GM12878 (cell line): Measurements from ENCODE around the gene PACS2. TPM values are rescaled to one million over a fixed set of nuclear protein-coding genes. Genes with fewer than 3 reads are reported as not detected.

Experiments used
- ATAC-seq: fragments of 200-7000 bp; cut with Tn5 transposase; 3 replicates; pipeline ENCODE4 v1.9.1; 2020; ENCODE audit warnings: mild to moderate bottlenecking, moderate library complexity
- BruUV-seq: library from RNA; stranded (reverse); fragments of 400-500 nt; replicated peaks from 2 replicates; lab custom pipeline; 2021; lab: Mats Ljungman, UMichigan
- CTCF ChIA-PET: fragments of 300-600 bp; sonication (Branson Sonifier 250); formaldehyde crosslinking; extraction: SDS; loops from one replicate; lab custom pipeline; 2021; ENCODE audit warnings: inconsistent platforms; lab: Yijun Ruan, JAX
- POLR2A ChIA-PET: fragments of 350-600 bp; formaldehyde crosslinking; extraction: SDS; loops from one replicate; lab custom pipeline; 2021; ENCODE audit warnings: inconsistent platforms; lab: Charles Lee
- RAD21 ChIA-PET: fragments of 300-600 bp; sonication (Branson Sonifier 250); formaldehyde crosslinking; loops from one replicate; lab custom pipeline; 2023; ENCODE audit warnings: antibody characterized with exemption; ENCODE audit not compliant: unreplicated experiment; lab: Charles Lee
- SMC1A ChIA-PET: fragments of 300-600 bp; sonication (Branson Sonifier 250); formaldehyde crosslinking; loops from one replicate; lab custom pipeline; 2023; ENCODE audit not compliant: unreplicated experiment, uncharacterized antibody; lab: Charles Lee
- DNase-seq: peaks from one replicate; pipeline ENCODE4 v3.0.0-alpha.2; 2011; ENCODE audit warnings: low read depth, low spot score
- FAIRE-seq: peaks from 3 replicates; lab custom pipeline; 2011; peaks lifted over from hg19 to GRCh38; lab: Jason Lieb, UNC
- H2AFZ ChIP-seq: 2 replicates; pipeline ENCODE4 v1.6.0; 2011; ENCODE audit warnings: low read depth, low read length, control low read depth; ENCODE audit not compliant: control insufficient read depth
- H3K27ac ChIP-seq: 2 replicates; pipeline ENCODE4 v1.5.1; 2011; ENCODE audit warnings: control low read depth; ENCODE audit not compliant: control insufficient read depth, insufficient read depth
- H3K27me3 ChIP-seq, 2 experiments: replicated peaks in 1 of 2; 2 replicates each; pipeline versions ENCODE4 v1.6.0 to v1.6.1; 2011; ENCODE audit warnings: low read length in 1 of 2; ENCODE audit not compliant: control insufficient read depth in 2 of 2, insufficient read depth in 2 of 2
- H3K36me3 ChIP-seq, 2 experiments: 2 replicates each; pipeline ENCODE4 v1.5.1; 2011; ENCODE audit warnings: low read length in 1 of 2; ENCODE audit not compliant: control insufficient read depth in 2 of 2, insufficient read depth in 2 of 2
- H3K4me1 ChIP-seq: 2 replicates; pipeline ENCODE4 v1.6.1; 2011; ENCODE audit warnings: mild to moderate bottlenecking, low read length, moderate library complexity, mixed read lengths; ENCODE audit not compliant: control insufficient read depth, insufficient read depth
- H3K4me2 ChIP-seq: 2 replicates; pipeline ENCODE4 v1.6.0; 2011; ENCODE audit warnings: control low read depth; ENCODE audit not compliant: control insufficient read depth, insufficient read depth
- H3K4me3 ChIP-seq: fragments of 200-600 bp; sonication (generic); 2 replicates; pipeline ENCODE4 v1.5.1; 2016
- H3K79me2 ChIP-seq: 2 replicates; pipeline ENCODE4 v1.6.0; 2011; ENCODE audit warnings: low read length; ENCODE audit not compliant: control insufficient read depth, insufficient read depth
- H3K9ac ChIP-seq: 2 replicates; pipeline ENCODE4 v1.8.0; 2011; ENCODE audit warnings: low read length, control low read depth, mixed read lengths; ENCODE audit not compliant: control insufficient read depth, insufficient read depth
- H3K9me3 ChIP-seq: replicated peaks from 3 replicates; pipeline ENCODE4 v1.5.1; 2011; ENCODE audit warnings: mild to moderate bottlenecking, low read length; ENCODE audit not compliant: control insufficient read depth, insufficient read depth
- H4K20me1 ChIP-seq: 2 replicates; pipeline ENCODE4 v1.6.0; 2011; ENCODE audit not compliant: control insufficient read depth, insufficient read depth
- CEBPB ChIP-seq, 2 experiments: fragments of 150-350 bp in 1 of 2; IDR thresholded peaks; 2 replicates each; pipeline ENCODE4 v1.6.1; 2012 to 2014; ENCODE audit warnings: low read depth in 2 of 2, low read length in 2 of 2, borderline replicate concordance in 1 of 2, inconsistent platforms in 1 of 2
- CHD1 ChIP-seq: IDR thresholded peaks from 2 replicates; pipeline ENCODE4 v1.6.1; 2012; ENCODE audit warnings: low read depth, low read length, improper control_type of control experiment
- EP300 ChIP-seq, 2 experiments: fragments of 150-350 bp in 1 of 2; IDR thresholded peaks; 2 replicates each; pipeline ENCODE4 v1.6.1; 2011 to 2012; ENCODE audit warnings: low read depth in 2 of 2, low read length in 2 of 2, borderline replicate concordance in 1 of 2, improper control_type of control experiment in 1 of 2, inconsistent platforms in 1 of 2; ENCODE audit not compliant: control insufficient read depth in 1 of 2
- HDAC2 ChIP-seq: fragments of 200-600 bp; sonication (generic); IDR thresholded peaks from 2 replicates; pipeline ENCODE4 v1.6.1; 2017
- IKZF1 ChIP-seq: fragments of 450-650 bp; conservative IDR thresholded peaks from 2 replicates; pipeline ENCODE4 v1.6.1; 2017; ENCODE audit warnings: antibody characterized with exemption, mild to moderate bottlenecking
- IRF4 ChIP-seq: IDR thresholded peaks from 2 replicates; pipeline ENCODE4 v1.6.1; 2011; ENCODE audit warnings: low read depth, low read length
- LARP7 ChIP-seq: fragments of 450-650 bp; IDR thresholded peaks from 2 replicates; pipeline ENCODE4 v1.6.1; 2017; ENCODE audit warnings: mild to moderate bottlenecking
- MEF2A ChIP-seq: IDR thresholded peaks from 2 replicates; pipeline ENCODE4 v1.6.1; 2011; ENCODE audit warnings: low read depth, mild to moderate bottlenecking, low read length, moderate library complexity; ENCODE audit not compliant: insufficient read depth
- MXI1 ChIP-seq: fragments of 150-350 bp; IDR thresholded peaks from 2 replicates; pipeline ENCODE4 v1.6.1; 2011; ENCODE audit warnings: low read depth, mild to moderate bottlenecking, inconsistent platforms, low read length, improper control_type of control experiment
- MYC ChIP-seq: IDR thresholded peaks from 2 replicates; pipeline ENCODE4 v1.6.1; 2011; ENCODE audit warnings: mild to moderate bottlenecking, low read length, moderate library complexity, inconsistent platforms; ENCODE audit not compliant: insufficient read depth, insufficient replicate concordance, insufficient read length, severe bottlenecking
- TAF1 ChIP-seq: IDR thresholded peaks from 2 replicates; pipeline ENCODE4 v1.6.1; 2011; ENCODE audit warnings: mild to moderate bottlenecking, low read depth, low read length, borderline replicate concordance
- ZNF24 ChIP-seq: fragments of 450-650 bp; IDR thresholded peaks from 2 replicates; pipeline ENCODE4 v1.6.1; 2017; ENCODE audit warnings: antibody characterized with exemption, mild to moderate bottlenecking
- WGBS: methylation state at CpG from one replicate; pipeline ENCODE4 v1.1.6; 2016; ENCODE audit warnings: low lambda C conversion rate; ENCODE audit not compliant: insufficient replicate concordance, insufficient coverage; ENCODE audit errors: missing lambda C conversion rate; 5-methylcytosine and 5-hydroxymethylcytosine counted together
- in situ Hi-C: fragments of 300-500 bp; cut with MboI; formaldehyde crosslinking; loops from 9 replicates; pipeline ENCODE4 v1.14.3; 2018; ENCODE audit warnings: mixed read lengths
- intact Hi-C: fragments of 100-400 bp; cut with micrococcal nuclease; formaldehyde crosslinking; loops from one replicate; pipeline ENCODE4 v1.14.2; 2022; ENCODE audit not compliant: unreplicated experiment
- polyA plus RNA-seq, 11 experiments: library from polyadenylated mRNA; depleted of rRNA in 4 of 11; unstranded in 6 of 11; stranded (reverse) in 5 of 11; fragments of >200 nt; fragmentation: Nextera tagmentation in 4 of 11; fragmentation: Illumina TruSeq in 1 of 11; extraction: Ambion mirVana in 4 of 11; extraction: Trizol in 1 of 11; gene quantifications; 1 replicate in 1 of 11; 2 replicates in 10 of 11; pipeline versions ENCODE4 v1.2.1 to v1.2.3, GENCODE V29; 2011 to 2016; ENCODE audit warnings: inconsistent platforms in 2 of 11, missing spikeins in 2 of 11, low read depth in 1 of 11
- total RNA-seq, 4 experiments: library from RNA; depleted of rRNA in 3 of 4; stranded (reverse); fragments of >200 nt in 3 of 4; fragmentation: Illumina TruSeq in 1 of 4; extraction: Trizol in 1 of 4; gene quantifications; 2 replicates each; pipeline versions ENCODE4 v1.2.1 to v1.2.3, GENCODE V29; 2013 to 2021
- TF ChIP-seq, protein P1 (sequence below): fragments of 450-650 bp; IDR thresholded peaks from 2 replicates; pipeline ENCODE4 v1.6.1; 2017; ENCODE audit warnings: mild to moderate bottlenecking, moderate library complexity
- TF ChIP-seq, protein P2 (sequence below): fragments of 450-650 bp; IDR thresholded peaks from 2 replicates; pipeline ENCODE4 v1.6.1; 2017; ENCODE audit warnings: mild to moderate bottlenecking, low read depth, inconsistent platforms; ENCODE audit not compliant: poor library complexity, severe bottlenecking
- TF ChIP-seq, protein P3 (sequence below): IDR thresholded peaks from 2 replicates; pipeline ENCODE4 v1.6.1; 2012; ENCODE audit warnings: low read depth, low read length, improper control_type of control experiment

PACS2 gene
- total and polyA plus RNA-seq, 10 of the 15 experiments (the other 5 are each of a cell fraction or from before 2014, with no cell fraction given) = 0.21 to 37.3 (median 9.4) TPM

DNA sequence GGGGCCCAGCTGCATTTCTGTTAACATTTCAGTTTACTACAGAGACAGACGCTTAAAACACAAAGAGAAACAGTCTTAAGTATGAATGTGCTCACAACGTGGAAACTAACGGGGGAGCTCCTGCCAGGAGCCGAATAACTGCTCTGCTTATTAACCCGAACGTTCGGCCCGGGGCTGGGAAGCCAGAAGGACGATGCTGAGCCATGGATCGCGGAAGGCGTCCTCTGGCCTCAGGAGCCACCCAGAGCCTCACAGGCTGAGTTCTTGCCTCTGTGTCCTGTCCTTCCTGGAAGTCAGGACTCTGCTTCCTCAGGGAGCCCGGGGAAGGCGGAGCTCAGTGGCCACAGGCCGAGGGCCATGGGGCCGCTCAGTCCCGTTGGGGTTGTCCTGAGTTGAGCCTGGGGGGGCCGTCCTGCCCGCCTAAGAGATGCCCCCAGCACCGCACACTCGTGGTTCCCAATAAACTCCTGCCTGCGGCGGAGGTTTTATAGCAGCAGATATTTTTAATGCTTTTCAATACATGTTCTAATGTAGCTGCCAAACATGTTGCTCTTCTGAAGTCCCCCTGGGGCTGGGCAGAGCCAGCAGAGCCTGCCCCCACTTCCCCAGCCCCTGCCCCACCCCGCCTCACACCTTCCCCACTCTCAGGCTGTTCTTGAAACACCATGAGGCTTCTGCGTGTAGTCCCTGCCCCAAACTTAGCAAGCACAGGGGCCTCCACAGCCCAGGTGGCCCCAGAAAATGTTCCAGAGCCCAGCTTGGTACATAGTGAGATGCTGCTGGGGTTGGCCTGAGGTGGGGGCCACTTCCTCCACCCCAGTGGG, 80.4 kb downstream of the PACS2 start:
- Histone ChIP-seq H3K9me3 (no peaks in the 10 kb centered on the region; the same call in 2 of the 3 replicates), H3K27me3 (no peaks in the 10 kb centered on the region), H3K4me2 (no peak overlapping the region), H3K4me3 (no peak overlapping the region), H4K20me1 (no peaks in the 10 kb centered on the region), H3K27ac (no peak overlapping the region), H2AFZ (no peak overlapping the region), H3K79me2 (peaks cover 14% of the 10 kb centered on the region), H3K4me1 (peaks cover 11% of the 10 kb centered on the region), H3K9ac (no peak overlapping the region), H3K36me3 (no peaks in the 10 kb centered on the region)
- intact Hi-C loops = no loop called here
- in situ Hi-C loops = no loop called here
- DNase-seq (no peak), ATAC-seq (no peak), FAIRE-seq (no peak)
- ChIA-PET RAD21 (no interaction called here), POLR2A (no interaction called here), CTCF (interaction anchor here (0.7 kb wide), 1 partner anchor 30 kb away, joined by 3 read pairs; no protein-coding TSS in a partner anchor), SMC1A (no interaction called here)
- BruUV-seq = no TSS peak
- 72% methylated on average over 24 of the region's 25 CpGs for WGBS
- TF ChIP-seq ZNF24 (no peak), IKZF1 (no peak), MEF2A (no peak), CHD1 (no peak), EP300 (IDR thresholded peaks at IDR 0.05; ENCODE audit: borderline replicate concordance in 1 of 2, control insufficient read depth in 1 of 2, low read depth in 2 of 2, low read length in 2 of 2) (no peak), MYC (no peak), LARP7 (no peak), HDAC2 (no peak), TAF1 (no peak), CEBPB (IDR thresholded peaks at IDR 0.05; ENCODE audit: borderline replicate concordance in 1 of 2, low read depth in 2 of 2, low read length in 2 of 2) (no peak), MXI1 (no peak), IRF4 (no peak)
- TF ChIP-seq, protein P1, sequence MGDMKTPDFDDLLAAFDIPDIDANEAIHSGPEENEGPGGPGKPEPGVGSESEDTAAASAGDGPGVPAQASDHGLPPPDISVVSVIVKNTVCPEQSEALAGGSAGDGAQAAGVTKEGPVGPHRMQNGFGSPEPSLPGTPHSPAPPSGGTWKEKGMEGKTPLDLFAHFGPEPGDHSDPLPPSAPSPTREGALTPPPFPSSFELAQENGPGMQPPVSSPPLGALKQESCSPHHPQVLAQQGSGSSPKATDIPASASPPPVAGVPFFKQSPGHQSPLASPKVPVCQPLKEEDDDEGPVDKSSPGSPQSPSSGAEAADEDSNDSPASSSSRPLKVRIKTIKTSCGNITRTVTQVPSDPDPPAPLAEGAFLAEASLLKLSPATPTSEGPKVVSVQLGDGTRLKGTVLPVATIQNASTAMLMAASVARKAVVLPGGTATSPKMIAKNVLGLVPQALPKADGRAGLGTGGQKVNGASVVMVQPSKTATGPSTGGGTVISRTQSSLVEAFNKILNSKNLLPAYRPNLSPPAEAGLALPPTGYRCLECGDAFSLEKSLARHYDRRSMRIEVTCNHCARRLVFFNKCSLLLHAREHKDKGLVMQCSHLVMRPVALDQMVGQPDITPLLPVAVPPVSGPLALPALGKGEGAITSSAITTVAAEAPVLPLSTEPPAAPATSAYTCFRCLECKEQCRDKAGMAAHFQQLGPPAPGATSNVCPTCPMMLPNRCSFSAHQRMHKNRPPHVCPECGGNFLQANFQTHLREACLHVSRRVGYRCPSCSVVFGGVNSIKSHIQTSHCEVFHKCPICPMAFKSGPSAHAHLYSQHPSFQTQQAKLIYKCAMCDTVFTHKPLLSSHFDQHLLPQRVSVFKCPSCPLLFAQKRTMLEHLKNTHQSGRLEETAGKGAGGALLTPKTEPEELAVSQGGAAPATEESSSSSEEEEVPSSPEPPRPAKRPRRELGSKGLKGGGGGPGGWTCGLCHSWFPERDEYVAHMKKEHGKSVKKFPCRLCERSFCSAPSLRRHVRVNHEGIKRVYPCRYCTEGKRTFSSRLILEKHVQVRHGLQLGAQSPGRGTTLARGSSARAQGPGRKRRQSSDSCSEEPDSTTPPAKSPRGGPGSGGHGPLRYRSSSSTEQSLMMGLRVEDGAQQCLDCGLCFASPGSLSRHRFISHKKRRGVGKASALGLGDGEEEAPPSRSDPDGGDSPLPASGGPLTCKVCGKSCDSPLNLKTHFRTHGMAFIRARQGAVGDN = no peak
- TF ChIP-seq, protein P2, sequence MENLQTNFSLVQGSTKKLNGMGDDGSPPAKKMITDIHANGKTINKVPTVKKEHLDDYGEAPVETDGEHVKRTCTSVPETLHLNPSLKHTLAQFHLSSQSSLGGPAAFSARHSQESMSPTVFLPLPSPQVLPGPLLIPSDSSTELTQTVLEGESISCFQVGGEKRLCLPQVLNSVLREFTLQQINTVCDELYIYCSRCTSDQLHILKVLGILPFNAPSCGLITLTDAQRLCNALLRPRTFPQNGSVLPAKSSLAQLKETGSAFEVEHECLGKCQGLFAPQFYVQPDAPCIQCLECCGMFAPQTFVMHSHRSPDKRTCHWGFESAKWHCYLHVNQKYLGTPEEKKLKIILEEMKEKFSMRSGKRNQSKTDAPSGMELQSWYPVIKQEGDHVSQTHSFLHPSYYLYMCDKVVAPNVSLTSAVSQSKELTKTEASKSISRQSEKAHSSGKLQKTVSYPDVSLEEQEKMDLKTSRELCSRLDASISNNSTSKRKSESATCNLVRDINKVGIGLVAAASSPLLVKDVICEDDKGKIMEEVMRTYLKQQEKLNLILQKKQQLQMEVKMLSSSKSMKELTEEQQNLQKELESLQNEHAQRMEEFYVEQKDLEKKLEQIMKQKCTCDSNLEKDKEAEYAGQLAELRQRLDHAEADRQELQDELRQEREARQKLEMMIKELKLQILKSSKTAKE = no peak
- TF ChIP-seq, protein P3, sequence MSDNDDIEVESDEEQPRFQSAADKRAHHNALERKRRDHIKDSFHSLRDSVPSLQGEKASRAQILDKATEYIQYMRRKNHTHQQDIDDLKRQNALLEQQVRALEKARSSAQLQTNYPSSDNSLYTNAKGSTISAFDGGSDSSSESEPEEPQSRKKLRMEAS = no peak
